NCI-H2196 treated with DMSO at 0.1 percent for 48 hours (cell line): Measurements from ENCODE around the gene TRAF2.

Experiments used
- DNase-seq: peaks from one replicate; lab custom pipeline; 2025; ENCODE audit not compliant: unreplicated experiment; lab: John Stamatoyannopoulos, UW

The TRAF2 gene

GRCh38 chr9:136847088-136847825, 39.1 kb upstream of the TRAF2 start:
- no peak for DNase-seq

DNA sequence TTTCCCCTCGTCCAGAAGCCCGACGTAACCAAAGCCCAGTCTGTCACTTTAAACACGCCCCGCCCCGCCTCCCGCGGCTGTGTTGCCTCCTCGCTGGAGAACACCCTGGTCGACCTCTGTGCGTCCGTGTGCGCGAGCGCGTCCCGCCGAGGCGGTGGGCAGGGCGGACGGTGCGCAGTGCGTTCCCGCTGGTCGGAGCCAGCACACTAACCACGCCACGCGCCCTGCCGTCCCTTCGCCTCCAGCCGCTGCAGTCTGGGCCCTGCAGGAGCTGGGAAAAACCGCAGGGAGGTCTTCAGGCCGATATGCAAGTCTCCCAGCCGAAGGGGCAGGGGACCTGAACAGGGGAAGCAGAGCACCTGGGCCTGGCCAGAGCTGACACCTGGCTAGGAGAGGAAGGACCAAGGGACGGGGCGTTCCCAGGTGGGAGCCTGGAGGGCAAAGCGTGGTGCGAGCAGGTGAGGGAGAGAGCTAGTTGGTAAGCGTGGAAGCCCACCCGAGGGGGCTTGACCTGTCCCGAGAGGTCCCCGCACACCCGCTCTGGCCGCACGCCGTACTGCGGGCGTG, 38.4 kb upstream of the TRAF2 start:
- DNase-seq, result peak; percentile 66

- DNase-seq, result no peak
These were observed 37.8 kb upstream of the TRAF2 start for GRCh38 chr9:136848393-136849037.

- DNase-seq, result peak; percentile 98
These were observed 37.0 kb upstream of the TRAF2 start, which contains the start of gene PHPT1 for GRCh38 chr9:136849038-136849959. Gene PHPT1, plus strand, starts transcription at chr9:136849409. Its CDS starts 22 bp downstream, at chr9:136849431.

DNA sequence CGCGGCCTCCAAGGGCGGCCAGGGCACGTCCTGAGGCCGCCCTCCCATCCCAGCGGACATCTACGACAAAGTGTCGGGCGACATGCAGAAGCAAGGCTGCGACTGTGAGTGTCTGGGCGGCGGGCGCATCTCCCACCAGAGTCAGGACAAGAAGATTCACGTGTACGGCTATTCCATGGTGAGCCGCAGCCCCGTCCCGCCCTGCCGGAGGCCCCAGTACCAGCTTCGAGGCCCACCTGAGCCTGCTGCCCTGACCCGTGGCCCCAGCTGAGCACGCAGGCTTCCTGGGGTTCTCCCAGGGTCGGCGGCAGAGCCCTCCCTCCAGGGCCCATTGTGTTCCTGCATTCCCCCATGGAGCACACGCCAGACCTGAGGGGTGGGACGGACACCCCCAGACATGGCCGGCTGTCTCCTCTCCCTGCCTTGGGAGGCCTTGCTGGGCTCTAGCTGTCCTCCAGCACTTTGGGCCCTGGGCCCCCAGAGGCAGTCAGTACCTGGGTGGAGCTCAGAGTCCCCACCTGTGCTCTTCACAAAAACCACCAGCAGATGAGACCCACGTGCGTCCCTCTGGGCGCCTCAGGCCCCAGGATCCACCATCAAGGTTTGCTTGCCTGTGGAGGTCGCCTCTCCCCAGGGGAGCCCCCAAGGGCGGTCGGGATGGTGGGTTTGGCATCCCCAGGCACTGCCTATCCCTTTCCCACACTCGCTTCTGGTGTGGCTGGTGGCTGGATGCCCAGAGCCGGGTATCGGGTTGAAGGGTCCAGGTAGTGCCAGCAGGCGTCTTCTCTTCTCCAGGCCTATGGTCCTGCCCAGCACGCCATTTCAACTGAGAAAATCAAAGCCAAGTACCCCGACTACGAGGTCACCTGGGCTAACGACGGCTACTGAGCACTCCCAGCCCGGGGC, 36.1 kb upstream of the TRAF2 start:
- no peak for DNase-seq

DNA sequence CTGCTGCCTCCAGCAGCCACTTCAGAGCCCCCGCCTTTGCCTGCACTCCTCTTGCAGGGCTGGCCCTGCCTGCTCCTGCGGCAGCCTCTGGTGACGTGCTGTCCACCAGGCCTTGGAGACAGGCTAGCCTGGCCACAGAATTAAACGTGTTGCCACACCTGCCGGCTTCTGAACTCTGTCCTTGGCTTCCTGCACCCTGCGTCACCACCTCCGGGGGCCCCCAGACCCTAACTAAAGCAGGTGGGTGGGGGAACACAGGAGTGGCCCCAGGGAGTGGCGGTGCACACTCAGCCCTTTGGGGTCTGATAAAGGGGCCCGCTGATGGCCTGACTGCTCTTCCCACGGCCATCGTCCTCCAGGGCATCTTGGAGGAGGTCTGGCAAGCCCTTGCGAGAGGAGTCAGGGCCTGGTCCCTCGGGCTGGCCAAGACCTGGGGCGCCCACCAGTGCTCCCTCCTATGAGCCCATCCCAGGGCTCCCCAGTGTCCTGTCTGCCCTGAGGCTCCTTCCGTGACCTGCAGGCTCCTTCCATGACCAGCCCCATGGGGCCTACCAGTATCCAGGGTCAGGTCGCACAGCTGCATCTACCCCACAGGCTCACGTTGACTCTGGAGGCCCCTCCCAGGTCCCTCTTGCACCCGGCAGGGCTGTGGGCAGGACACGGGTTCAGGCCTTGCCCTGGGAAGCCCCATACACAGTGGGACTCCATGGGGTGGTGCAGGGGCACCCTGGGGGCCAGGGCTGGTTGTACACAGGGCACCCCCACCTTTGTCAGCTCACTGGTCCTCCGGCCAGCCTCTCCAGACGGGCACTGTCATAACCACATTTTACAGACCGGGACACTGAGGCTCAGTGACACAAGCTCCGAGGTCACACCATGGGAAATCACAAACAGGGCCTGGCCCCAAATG, 35.2 kb upstream of the TRAF2 start:
- no peak for DNase-seq

DNA sequence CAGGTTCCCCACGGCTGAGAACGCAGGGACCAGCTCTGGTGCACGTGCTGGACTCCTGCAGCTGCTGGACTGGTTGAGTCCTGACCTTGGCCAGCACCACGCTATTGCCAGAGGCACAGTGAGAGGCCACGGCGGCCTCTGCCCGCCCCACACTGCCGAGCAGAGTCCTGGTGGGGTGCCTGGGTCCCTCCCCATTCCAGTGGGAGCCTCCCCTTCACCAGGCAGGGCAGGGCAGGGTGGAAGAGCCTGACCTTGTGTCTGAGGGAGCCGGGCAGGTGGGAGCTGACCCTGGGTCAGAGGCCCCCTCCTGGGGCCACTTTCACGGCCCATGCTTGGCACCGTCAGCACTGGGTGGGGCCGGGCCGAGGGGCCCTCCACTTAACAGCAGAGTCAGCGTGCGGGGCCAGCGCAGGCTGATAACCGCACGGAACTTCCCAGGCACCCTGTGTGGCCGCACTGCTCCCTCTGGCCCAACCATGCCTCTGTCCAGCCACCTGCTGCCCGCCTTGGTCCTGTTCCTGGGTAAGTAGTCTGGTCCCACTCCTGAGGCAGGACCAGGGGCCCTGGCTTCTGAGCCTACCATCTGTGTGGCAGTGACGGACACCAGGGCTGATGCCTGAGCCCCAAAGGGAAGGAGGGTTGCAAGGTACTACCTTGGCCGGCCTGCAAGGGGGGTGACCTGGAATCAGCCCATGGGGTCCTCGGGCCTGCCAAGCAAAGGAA, 34.2 kb upstream of the TRAF2 start, which contains the start of gene MAMDC4:
Gene MAMDC4, plus strand, starts transcription at position 406 of the 723 bp plus-strand sequence. Its CDS starts 71 bp downstream, at position 477.
- no peak for DNase-seq

- DNase-seq, result no peak
These were observed 33.4 kb upstream of the TRAF2 start for GRCh38 chr9:136852664-136853595.

- DNase-seq, result no peak
These were observed 32.7 kb upstream of the TRAF2 start for GRCh38 chr9:136853596-136854112.

DNA sequence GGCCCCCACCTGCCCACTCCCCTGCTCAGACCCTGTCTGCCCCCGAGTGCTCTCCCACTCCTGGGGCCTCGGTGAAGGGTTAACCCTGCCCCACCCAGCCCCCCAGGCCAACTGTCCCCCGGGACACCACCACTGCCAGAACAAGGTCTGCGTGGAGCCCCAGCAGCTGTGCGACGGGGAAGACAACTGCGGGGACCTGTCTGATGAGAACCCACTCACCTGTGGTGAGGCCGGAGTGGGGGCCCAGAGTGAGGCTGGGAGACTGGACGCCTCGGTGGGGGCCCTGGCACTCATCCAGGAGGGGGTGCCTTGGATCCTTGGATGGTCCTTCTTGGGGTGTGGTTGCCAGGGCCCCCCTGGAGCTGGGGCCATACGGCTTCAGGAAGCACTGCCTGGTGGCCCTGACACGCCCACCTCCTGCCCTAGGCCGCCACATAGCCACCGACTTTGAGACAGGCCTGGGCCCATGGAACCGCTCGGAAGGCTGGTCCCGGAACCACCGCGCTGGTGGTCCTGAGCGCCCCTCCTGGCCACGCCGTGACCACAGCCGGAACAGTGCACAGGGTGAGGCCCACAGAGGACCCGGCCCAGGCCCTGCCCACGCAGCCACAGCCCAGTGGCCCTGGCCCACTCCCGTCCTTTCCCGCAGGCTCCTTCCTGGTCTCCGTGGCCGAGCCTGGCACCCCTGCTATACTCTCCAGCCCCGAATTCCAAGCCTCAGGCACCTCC, 32.0 kb upstream of the TRAF2 start:
- DNase-seq, result no peak

- no peak for DNase-seq
These were observed 31.4 kb upstream of the TRAF2 start for GRCh38 chr9:136854842-136855460.

DNA sequence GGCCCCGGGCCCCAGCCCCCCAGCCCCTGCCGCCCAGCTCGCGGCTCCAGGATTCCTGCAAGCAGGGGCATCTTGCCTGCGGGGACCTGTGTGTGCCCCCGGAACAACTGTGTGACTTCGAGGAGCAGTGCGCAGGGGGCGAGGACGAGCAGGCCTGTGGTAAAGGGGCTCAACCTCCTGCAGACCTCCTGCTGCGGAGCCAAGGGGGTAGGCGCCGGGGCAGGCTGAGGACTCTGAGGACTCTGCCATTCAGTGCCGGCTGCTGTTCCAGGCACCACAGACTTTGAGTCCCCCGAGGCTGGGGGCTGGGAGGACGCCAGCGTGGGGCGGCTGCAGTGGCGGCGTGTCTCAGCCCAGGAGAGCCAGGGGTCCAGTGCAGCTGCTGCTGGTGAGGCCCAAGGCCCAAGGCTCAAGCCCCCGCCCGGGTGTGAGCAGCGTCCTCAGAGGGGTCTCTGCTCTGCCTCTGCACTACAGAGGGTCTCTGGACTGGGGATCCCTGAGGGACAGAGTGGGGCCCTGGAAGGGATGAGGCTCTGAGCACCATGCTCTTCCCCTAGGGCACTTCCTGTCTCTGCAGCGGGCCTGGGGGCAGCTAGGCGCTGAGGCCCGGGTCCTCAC, 30.7 kb upstream of the TRAF2 start:
- no peak for DNase-seq

DNA sequence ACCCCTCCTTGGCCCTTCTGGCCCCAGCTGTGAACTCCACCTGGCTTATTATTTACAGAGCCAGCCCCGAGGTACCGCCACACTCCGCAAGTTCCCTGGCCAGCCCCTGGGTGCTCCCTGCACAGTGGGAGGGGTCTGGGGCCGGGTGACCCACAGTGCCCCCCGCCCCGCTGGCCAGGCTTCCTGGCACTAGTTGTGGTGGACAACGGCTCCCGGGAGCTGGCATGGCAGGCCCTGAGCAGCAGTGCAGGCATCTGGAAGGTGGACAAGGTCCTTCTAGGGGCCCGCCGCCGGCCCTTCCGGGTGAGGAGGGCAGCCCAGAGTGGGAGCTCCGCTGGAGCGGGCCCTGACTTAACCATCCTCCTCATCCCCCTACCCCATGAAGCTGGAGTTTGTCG, 30.2 kb upstream of the TRAF2 start:
- no peak for DNase-seq

- DNase-seq, result no peak
These were observed 29.7 kb upstream of the TRAF2 start for GRCh38 chr9:136856541-136857141.

- DNase-seq, result no peak
These were observed 29.1 kb upstream of the TRAF2 start for GRCh38 chr9:136857166-136857565.
